ENCODE measurements around the gene UBAC2. TPM values are rescaled to one million over a fixed set of nuclear protein-coding genes. Genes with fewer than 3 reads are reported as not detected.

Gene UBAC2
- polyA plus RNA-seq, 3 donors, result 59.6 to 113 (median 96.7) TPM

- H3K4me1 Mint-ChIP-seq, result peaks cover 56% of the 10 kb centered on the region
- no peak for DNase-seq
- WGBS (ENCODE audit: insufficient coverage), result no CpG with 5 or more reads among the region's 2 CpGs
- H3K27me3 Mint-ChIP-seq (ENCODE audit: low read depth in 3 of 3), result no peaks in the 10 kb centered on the region
- no peak overlapping the region for H3K4me3 Mint-ChIP-seq
- H3K4me1 ChIP-seq (ENCODE audit: control insufficient read depth in 1 of 2, insufficient read depth in 2 of 2, low read length in 2 of 2), result peaks cover 51 to 71% of the 10 kb centered on the region in 2 donors
- H3K36me3 Mint-ChIP-seq, result peaks cover 30 to 35% of the 10 kb centered on the region in 2 donors
- no peak overlapping the region for H3K27ac ChIP-seq (ENCODE audit: low read depth in 1 of 2, low read length in 2 of 2)
- no peaks in the 10 kb centered on the region for H3K9me3 ChIP-seq (replicated peaks in 1 of 2; ENCODE audit: control insufficient read depth in 1 of 2, insufficient read depth in 1 of 2, low read length in 2 of 2)
- peaks cover 83% of the 10 kb centered on the region for H3K79me2 ChIP-seq (ENCODE audit: insufficient read depth, low read length)
- H3K4me2 ChIP-seq (replicated peaks; ENCODE audit: extremely low read depth, low read length, poor library complexity, severe bottlenecking), result peak overlapping the region; percentile 62
- H3K4me3 ChIP-seq (replicated peaks in 1 of 3; ENCODE audit: low read depth in 2 of 3, low read length in 3 of 3), result peak overlapping the region in 1 of 3 experiments; percentile 58
- intact Hi-C loops (cut with micrococcal nuclease), result loop anchor here in 1 of 2 donors (5.0 kb wide), 1 partner anchor 55 kb away; the partner anchor contains the start of gene UBAC2
- no peak for TF ChIP-seq CTCF (IDR thresholded peaks at IDR 0.05)
- H3K27me3 ChIP-seq (ENCODE audit: control insufficient read depth in 2 of 2, insufficient read depth in 2 of 2, low read length in 2 of 2), result no peaks in the 10 kb centered on the region
- no peaks in the 10 kb centered on the region for H4K20me1 ChIP-seq (ENCODE audit: insufficient read depth, low read length)
- H3K36me3 ChIP-seq (replicated peaks in 1 of 2; ENCODE audit: control insufficient read depth in 1 of 2, insufficient read depth in 2 of 2, low read length in 2 of 2), result peaks cover 11% of the 10 kb centered on the region in 2 donors
- H3K9me3 Mint-ChIP-seq, result no peaks in the 10 kb centered on the region
- peak overlapping the region in 2 of 7 donors; percentile 46 to 57 for H3K27ac Mint-ChIP-seq
- H3K9ac ChIP-seq (ENCODE audit: insufficient read depth, low read length, poor library complexity, severe bottlenecking), result no peak overlapping the region
- no peak overlapping the region for H2AFZ ChIP-seq (ENCODE audit: insufficient read depth, low read depth, low read length, poor library complexity, severe bottlenecking)
These were observed 56.6 kb downstream of the UBAC2 start for GRCh38 chr13:99257291-99257690.

- Mint-ChIP-seq H3K27me3 (ENCODE audit: low read depth in 3 of 3) (no peaks in the 10 kb centered on the region), H3K27ac (peak within 1 kb of the TSS; percentile 88 to 93 (median 90)), H3K4me1 (peaks cover 58% of the 10 kb centered on the region), H3K9me3 (no peaks in the 10 kb centered on the region), H3K4me3 (peak within 1 kb of the TSS; percentile 69 to 85), H3K36me3 (peaks cover 34 to 38% of the 10 kb centered on the region in 2 donors)
- no peaks in the 10 kb centered on the region for H3K27me3 ChIP-seq (ENCODE audit: control insufficient read depth in 2 of 2, insufficient read depth in 2 of 2, low read length in 2 of 2)
- H3K79me2 ChIP-seq (ENCODE audit: insufficient read depth, low read length), result peaks cover 87% of the 10 kb centered on the region
- H3K27ac ChIP-seq (ENCODE audit: low read depth in 1 of 2, low read length in 2 of 2), result peak within 1 kb of the TSS; percentile 71 to 85
- TF ChIP-seq CTCF (IDR thresholded peaks at IDR 0.05), result no peak
- no peak within 1 kb of the TSS for H2AFZ ChIP-seq (ENCODE audit: insufficient read depth, low read depth, low read length, poor library complexity, severe bottlenecking)
- intact Hi-C loops (cut with micrococcal nuclease), result loop anchor here in 1 of 2 donors (5.0 kb wide), 1 partner anchor 56 kb away; the partner anchor contains the start of gene UBAC2
- H3K36me3 ChIP-seq (replicated peaks in 1 of 2; ENCODE audit: control insufficient read depth in 1 of 2, insufficient read depth in 2 of 2, low read length in 2 of 2), result peaks cover 11% of the 10 kb centered on the region in 2 donors
- H3K4me2 ChIP-seq (replicated peaks; ENCODE audit: extremely low read depth, low read length, poor library complexity, severe bottlenecking), result peak within 1 kb of the TSS; percentile 65
- peaks cover 50 to 71% of the 10 kb centered on the region in 2 donors for H3K4me1 ChIP-seq (ENCODE audit: control insufficient read depth in 1 of 2, insufficient read depth in 2 of 2, low read length in 2 of 2)
- peak within 1 kb of the TSS; percentile 38 for H3K9ac ChIP-seq (ENCODE audit: insufficient read depth, low read length, poor library complexity, severe bottlenecking)
- WGBS (ENCODE audit: insufficient coverage), result 17% methylated on average over 1 of the region's 4 CpGs
- peak; percentile 44 to 64 (median 52) for DNase-seq
- H3K4me3 ChIP-seq (replicated peaks in 1 of 3; ENCODE audit: low read depth in 2 of 3, low read length in 3 of 3), result peak within 1 kb of the TSS; percentile 12 to 58 (median 44)
- H3K9me3 ChIP-seq (replicated peaks in 1 of 2; ENCODE audit: control insufficient read depth in 1 of 2, insufficient read depth in 1 of 2, low read length in 2 of 2), result no peaks in the 10 kb centered on the region
- H4K20me1 ChIP-seq (ENCODE audit: insufficient read depth, low read length), result no peaks in the 10 kb centered on the region
These were observed 57.7 kb downstream of the UBAC2 start, which contains the start of gene GPR18 for GRCh38 chr13:99258210-99258860. Gene GPR18 (minus strand): TSS chr13:99258379. CDS start chr13:99255872, 2,507 bp downstream.

All from CD14-positive monocyte (primary cell).